Activated CD4-positive, CD25-positive, alpha-beta regulatory T cell treated with anti-CD3 and anti-CD28 coated beads, Interleukin-2, amount 50 U/mL, for 16 hours (primary cell): ENCODE results near the gene SPDYE1.
"Not testable (repeated sequence)": the region's sequence is repeated elsewhere in the genome, so short reads cannot be mapped to it uniquely, and the experiment has no call there.

ENCODE experiments used
- DNase-seq: peaks from one replicate; pipeline ENCODE4 v3.0.0-alpha.2; 2020; ENCODE audit warnings: low read depth, low spot score

SPDYE1 gene, protein sequence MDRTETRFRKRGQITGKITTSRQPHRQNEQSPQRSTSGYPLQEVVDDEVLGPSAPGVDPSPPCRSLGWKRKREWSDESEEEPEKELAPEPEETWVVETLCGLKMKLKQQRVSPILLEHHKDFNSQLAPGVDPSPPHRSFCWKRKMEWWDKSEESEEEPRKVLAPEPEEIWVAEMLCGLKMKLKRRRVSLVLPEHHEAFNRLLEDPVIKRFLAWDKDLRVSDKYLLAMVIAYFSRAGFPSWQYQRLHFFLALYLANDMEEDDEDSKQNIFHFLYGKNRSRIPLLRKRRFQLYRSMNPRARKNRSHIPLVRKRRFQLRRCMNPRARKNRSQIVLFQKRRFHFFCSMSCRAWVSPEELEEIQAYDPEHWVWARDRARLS

DNA sequence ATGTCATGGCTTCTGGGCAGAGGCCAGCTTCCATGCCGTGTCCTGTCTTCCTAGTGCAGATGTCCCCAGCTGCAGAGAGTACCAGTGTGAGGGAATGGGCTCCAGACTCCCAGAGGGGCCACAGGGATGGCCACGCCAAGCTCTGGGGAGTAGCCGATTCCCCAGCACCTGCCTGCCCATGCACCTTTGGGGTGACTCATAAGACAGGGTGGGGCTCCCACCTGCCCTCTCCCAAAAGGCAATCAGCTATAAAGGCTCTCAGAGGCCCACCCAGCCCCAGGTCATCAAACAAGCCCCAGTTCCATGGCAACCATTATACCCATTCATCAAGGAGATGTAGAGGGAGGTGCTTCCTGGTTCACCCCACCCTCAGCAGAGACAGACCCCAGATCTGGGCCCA lies at the start of gene SPDYE1:
Gene SPDYE1 (plus strand): TSS at position 366 of the 400 bp plus-strand sequence. CDS start 2,053 bp downstream, outside the sequence.
- DNase-seq, result not testable (repeated sequence)

DNA sequence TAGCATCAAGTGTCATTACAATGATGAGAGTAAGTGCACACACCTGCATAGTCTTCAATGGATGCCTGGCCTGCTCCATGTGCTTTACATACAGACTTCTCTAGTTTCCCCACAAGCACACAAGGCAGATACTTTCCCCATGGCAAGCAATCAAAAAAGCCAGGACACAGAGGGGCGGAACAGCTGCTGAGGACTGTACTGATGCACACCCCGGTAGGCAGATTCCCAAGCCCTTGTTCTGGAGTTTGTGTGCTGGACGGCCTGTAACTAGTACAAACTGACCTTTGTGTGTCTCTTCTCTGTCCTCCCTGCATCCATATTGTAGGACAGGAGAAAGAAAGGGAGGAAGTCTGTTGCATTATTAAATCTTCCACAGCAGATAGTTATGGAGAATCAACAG lies 45.7 kb upstream of the SPDYE1 start:
- DNase-seq, result no peak

DNA sequence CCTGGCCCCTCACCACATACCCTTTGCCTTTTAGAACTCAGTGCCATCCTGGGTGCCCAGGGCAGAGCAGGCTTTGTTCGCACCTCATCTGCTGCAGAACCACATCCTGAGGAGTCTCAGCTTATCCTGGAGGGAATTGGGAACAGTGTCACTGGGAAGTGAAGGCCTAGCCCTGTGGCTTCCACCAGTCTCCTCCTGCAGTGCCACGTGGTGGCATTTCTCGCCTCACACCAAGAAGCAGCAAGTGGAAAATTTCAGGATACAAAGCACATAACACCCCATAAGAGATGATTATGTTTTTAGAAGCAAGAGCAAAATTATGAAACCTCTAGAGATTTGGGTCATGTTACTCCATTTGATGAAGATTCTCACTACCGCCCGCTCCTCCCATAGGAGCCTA lies 44.6 kb upstream of the SPDYE1 start:
- no peak for DNase-seq

DNA sequence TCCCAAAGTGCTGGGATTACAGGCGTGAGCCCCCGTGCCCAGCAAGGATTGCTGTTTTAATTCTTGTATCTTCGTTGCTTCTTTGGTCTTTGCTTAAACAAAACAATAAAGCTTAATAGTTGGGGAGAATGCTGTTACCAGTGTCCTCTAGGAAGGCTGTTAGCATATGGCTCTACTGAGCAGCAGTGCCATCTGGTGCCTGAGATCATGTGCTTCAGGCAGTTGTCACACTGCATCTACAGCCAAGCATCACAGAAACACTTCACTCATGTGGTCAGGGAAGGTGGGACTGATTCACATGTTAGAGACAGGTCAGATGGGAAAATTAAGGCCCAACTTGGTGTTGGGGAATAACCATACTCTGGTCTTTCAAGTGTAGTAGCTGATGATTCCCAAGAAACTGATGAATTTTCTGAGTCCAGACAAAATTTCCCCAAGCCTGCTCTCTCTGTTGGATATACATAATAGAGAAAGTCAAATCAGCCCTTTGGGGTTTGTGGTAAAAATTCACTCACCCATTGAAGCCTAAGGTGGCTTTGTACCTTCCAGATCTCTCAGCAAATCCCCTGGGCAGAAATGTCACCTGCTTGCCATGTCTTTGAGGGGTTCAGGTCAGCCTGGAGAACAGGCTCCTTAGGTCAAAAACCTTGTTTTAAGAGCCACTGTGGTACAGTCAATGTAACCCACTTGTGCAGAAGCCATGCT lies 43.0 kb upstream of the SPDYE1 start:
- no peak for DNase-seq

DNA sequence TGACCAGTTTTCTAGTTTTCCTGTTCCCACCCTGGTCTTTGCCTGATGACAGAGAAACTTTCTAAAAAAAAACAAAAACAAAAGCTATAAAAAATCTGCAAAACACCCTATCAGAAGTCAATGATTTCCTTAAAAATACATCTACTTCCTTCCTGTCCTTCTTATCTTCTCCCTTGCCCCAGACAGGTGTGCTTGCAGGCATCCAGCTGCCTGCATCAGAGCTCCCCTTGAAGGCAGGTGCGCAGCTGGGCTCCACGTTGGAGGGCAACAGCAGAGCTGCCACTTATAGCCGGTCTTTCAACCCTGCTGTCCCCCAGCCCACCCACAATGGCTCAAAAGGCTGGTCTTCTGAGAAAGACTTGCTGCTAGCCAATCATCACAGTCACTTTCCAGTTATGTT lies 41.7 kb upstream of the SPDYE1 start:
- no peak for DNase-seq

DNA sequence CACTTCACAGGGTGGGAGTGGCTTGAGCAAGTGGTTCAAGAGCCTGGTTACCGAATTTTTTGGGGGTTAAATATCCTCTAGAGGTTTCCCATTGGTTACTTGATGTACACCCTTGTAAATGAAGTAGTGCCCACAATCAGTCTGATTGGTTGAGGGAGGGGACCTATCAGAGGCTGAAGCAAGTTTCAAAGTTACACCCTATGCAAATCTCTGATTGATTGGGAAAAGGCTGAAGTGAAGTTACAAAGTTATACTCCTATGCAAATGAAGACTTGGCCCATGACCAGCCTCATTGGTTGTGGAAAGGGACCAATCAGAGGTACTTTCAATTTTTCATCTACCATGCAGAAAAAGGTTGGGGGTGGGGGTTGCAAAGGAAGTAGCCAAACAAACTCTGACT lies 36.8 kb upstream of the SPDYE1 start:
- DNase-seq, result no peak

DNA sequence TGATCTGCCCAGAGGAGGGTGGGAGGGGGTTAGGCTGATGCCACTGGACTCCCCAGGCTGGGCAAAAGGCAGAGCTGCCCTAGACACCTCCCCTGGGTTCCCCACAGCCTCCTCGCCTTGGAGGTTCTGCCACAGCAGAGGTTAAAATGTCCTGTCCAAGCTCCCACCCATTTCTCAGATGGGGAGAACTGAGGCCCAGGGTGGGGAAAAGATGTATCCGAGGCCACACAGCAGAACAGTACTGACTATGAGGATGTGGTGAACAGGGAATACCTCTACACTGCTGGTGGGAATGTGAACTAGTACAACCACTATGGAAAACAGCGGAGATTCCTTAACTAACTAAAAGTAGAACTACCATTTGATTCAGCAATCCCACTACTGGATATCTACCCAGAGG lies 31.3 kb upstream of the SPDYE1 start:
- DNase-seq, result not testable (repeated sequence)

DNA sequence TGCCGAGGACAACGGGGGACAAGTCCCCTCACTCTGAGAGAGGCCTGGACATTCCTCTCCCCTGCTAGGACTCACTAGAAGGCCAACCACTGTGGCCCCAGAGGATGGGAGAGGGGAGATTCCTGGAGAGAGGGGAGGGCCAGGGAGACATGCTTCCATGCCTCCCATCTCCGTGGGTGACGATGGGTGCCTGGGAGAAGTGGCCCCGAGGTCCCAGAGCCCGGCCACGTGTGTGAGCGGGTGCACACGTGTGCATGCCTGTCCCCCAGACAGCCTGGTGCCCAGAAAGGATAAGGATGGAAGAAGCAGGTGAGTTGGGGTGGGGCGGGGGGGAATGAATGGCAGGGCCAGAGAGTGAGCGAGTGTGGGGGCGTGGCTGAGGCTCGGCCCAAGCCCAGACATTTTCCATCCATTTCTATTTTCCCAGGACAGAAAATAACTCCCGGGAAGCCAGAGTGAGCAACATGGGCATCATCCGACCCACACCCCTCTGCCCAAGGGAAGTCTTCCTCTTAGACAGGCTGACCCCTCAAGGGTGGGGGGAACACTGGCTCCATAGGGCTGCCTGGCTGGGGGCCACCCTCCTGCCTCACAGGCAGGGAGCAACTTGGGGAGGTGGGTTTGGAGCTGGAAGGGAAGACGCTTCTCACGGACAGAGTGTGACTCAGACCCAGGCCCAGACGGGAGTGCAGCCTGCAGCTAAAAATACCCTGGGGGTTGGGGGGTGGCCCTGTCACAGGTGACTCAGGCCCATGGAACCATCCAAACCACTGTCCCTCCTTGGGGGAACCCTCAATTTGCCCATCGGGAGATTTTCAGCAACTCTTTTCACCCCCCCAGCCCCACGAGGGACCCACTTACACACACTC lies 29.3 kb upstream of the SPDYE1 start:
- DNase-seq, result not testable (repeated sequence)

DNA sequence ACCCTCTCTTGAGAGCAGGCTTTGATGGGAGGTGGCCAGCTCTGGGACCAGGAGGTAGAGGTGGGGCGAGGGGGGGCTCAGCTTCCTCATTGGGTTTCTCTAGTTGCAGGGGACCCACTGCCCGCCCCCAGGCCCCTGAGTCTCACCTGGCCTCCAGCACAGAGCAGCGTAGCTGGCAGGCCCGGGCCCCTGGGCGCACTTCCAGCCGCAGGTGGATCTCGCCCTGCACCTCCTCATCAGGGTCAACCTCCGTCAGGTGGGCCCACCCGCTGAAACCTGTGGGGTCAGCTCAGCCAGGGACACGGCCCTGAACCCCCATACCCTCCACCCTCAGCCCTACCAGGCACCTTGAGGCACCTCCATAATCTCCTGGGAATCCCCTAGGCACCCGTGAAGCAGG lies 28.1 kb upstream of the SPDYE1 start:
- not testable (repeated sequence) for DNase-seq

DNA sequence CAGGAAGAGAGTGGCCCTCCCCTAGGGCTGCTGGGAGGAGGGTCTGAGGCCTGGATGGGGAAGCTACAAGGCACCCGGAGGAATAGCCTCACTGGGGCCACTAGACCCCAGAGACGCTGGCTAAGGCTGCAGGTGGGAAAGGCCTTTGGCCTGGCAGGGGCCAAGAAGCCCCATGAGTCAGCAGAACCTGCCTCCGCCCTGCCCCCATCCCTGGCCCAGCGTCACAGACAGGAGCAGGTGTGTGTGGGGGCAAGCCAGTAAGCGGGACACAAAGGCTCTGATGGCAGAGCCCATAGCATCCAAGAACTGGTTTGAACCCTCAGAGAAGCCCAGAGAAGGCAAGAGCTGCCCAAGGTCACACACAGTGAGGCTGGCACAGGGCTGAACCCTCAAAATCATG lies 27.0 kb upstream of the SPDYE1 start:
- DNase-seq, result not testable (repeated sequence)

DNA sequence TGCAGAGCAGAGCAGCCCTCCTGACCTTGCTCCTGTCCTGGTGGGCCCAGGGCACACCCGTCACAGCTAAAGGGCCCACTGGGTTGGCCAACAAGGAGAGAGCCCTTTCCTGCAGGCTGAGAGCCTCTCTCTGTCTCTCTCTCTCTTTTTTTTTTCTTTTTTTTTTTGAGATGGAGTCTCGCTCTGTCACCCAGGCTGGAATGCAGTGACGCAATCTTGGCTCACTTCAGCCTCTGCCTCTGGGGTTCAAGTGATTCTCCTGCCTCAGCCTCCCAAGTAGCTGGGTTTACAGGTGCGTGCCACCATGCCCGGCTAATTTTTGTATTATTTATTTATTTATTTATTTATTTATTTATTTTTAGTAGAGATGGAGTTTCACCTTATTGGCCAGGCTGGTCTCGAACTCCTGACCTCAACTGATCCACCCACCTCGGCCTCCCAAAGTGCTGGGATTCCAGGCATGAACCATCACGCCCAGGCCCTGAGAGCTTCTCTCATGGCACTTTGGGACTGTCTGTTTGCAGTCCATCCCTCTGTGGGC lies 23.6 kb upstream of the SPDYE1 start:
- not testable (repeated sequence) for DNase-seq

DNA sequence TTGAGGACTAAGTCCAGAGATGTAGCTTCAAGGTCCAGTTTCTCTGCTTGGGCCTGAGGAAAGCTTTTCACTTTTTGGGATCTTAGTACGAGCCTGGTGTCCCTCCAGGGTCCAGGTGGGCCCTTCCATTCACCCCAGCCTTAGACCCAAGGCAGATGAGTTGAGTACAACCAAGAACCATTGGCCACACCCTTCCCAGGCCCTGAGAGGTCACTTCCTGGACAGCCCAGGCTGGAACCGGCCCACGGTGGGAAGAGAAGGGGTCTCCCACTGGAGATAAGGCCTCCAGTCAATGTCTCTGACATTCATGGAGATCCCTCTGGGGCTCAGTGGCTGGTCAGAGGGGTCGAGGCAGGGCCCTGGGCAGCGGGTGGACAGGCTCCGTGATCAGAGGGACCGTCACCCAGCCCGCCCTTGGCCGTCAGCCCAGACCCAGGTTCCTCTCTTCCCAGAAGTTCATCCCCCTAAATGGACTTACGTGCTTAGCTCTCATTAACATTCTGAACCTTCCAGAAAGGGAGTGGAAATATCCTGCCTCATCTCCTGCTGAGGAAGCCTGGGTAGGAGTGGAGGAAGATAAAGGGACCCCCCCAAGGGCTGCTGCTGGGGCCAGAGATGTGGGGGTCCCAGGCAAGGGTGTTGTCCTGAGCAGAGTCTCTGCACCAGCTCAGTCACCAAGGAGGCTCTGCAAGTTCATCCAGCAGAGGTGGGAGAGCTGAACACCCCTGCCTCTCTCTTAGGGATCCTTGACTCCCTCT lies 22.8 kb upstream of the SPDYE1 start:
- not testable (repeated sequence) for DNase-seq

DNA sequence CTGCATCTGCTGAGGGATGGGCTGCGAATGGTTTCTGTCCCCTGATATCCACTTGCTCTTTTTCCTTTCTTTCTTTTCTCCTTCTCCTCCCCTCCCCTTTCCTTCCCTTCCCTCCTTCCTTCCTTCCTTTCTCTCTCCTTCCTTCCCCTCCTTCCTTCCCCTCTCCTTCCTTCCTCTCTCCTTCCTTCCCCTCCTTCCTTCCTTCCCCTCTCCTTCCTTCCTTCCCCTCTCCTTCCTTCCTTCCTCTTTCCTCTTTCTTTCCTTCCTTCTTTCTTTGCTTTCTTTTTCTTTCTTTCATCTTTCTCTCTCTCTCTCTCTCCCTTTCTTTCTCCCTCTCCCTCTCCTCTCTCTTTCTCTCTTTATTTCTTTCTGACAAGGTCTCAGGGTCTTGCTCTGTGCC lies 20.2 kb upstream of the SPDYE1 start:
- no peak for DNase-seq

DNA sequence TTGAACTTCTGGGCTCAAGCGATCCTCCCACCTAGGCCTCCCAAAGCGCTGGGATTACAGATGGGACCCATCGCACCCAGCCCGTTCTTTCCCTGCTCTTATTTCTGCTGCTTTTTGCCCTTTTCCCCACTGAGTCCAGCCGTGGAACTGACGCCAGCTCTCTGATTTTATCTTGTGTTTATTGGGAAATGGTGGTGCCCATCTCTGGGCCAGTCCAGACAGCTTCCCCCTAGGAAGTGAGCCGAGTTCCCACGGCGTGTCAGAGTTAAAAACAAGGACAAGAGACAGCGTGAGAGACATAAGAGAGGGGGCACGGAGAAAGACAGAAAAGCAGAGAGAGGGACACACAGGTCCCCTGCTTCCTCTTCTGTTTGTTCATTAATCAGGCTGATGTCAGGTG lies 19.6 kb upstream of the SPDYE1 start:
- not testable (repeated sequence) for DNase-seq

DNA sequence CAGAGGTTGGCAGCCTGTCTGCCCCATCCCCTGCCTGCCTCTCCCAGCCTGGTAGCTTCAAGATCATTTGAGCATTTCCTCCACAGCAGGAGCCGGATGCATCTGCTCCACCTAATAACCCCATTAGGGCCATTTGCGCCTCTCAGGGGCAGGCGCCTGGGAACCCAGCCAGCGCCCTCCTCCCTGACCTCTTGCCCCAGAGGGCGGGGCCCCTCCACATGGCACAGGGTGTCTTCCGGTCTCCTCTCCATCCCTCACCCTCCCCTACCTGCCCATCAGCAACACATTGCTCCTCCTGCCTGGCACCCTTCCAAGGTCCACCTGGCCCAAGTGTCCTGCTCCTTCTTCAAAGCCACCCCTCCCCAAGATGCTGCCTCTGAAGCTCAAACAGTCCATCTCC lies 14.8 kb upstream of the SPDYE1 start:
- not testable (repeated sequence) for DNase-seq

DNA sequence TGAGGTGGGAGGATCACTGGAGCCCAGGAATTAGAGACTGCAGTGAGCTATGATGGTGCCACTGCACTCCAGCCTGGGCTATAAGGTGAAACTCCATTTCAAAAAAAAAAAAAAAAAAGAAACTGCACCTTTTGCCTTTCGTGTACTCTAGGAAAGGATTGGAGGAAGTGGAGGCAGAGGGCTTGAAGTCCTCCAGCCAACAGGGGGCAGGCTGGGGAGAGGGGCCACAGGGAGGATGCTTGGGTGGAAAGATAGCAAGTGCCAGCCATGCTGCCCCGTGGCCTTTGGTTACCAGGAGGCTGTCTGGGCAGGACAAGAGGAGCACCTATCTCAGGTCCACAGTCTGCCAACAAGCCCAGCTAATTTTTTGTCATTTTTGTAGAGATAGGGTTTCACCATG lies 14.0 kb upstream of the SPDYE1 start:
- DNase-seq, result not testable (repeated sequence)

DNA sequence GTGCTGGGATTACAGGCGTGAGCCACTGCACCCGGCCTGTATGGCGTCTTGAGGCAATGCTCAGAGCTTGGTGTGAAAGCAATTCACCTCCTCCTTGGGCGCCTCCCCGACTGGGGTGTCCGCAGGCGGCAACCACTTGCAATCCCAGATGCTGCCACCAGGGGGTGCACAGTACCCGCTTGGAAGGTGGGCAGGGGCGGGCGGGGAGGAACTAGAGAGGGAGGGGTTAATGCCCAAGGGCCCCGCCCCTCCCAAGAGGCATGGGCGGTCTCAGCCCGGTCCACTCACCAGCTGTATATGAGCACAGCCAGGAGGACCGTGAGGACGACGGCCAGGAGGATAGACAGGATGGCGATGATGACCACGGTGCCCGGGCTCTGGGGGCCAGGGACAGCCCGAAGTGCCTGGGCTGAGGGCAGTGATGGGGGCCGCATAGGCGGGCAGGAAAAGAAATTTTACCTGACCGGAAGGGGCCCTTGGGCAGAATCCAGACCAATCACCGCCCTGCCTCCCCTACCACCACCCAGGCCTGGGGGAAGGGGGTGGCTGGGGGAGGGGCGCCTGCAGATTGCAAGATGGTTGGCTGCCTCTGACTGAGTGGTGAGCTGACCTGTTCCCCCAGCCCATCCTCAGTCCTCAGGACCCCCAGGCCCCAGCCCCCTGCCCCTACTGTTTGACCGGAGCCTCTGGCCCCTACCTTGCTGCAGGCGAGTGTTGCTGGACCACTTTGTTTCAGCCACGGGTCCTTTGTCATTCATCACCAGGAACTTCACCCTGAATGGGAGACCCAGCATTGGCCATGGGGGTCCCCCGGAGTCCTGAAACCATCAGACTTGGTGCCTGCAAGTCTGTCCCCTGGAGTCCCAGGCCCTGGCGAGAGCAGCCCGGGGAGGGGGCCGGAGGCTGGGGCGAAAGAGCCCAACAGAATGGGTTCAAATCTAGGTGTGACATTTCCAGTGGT lies 11.5 kb upstream of the SPDYE1 start:
- DNase-seq, result peak; percentile 63

DNA sequence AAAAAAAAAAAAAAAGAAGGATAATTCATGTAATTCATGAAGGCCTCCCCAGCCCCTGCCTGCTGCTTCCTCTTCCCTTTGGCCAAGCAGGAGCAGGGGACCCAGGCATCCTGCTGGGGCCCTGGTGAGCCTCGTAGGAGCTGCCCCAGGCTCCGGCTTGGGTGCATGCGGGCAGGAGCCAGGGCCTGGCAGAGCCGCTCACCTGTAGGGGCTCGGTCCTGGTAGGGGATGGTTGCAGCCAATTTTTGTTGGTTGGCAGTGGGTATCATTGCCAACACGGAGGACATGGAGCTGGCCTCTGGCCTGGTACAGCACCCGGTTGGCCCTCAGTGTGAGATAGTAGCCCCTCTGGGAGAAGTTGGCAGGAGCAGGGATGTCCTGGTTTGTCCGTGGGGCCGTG lies 10.2 kb upstream of the SPDYE1 start:
- DNase-seq, result not testable (repeated sequence)

DNA sequence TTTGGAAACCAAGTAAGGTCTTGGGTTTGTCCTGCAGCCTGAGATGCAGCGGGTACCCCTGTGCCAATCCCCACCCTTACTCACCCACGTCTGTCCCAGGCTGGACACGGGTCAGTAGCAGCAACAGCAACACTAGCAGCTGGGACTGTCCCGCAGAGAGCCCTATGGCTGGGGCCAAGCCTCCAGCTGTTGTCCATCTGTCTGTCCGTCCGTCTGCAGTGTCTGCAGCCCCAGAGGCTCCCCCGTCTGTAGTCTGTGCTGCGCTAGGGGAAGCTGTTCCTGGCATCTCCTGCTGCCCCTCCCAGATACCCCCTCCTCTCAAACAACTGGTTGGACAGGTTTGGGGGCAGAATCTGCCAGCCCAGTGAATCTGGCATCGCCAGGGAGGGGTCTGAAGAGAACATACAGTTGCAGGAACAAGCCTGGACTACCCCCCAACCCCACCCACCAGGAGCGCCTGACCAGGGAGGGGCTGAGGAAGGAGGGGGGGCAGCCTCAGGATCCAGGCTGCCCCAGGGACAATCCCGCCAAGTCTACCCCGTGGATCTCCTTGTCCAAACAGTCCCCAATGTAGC lies 7.6 kb upstream of the SPDYE1 start:
- not testable (repeated sequence) for DNase-seq
